Measurements from ENCODE around the gene SMIM45.
A peak's percentile ranks its signal among the peaks of the same experiment; 100 is the strongest.

The SMIM45 gene

DNA sequence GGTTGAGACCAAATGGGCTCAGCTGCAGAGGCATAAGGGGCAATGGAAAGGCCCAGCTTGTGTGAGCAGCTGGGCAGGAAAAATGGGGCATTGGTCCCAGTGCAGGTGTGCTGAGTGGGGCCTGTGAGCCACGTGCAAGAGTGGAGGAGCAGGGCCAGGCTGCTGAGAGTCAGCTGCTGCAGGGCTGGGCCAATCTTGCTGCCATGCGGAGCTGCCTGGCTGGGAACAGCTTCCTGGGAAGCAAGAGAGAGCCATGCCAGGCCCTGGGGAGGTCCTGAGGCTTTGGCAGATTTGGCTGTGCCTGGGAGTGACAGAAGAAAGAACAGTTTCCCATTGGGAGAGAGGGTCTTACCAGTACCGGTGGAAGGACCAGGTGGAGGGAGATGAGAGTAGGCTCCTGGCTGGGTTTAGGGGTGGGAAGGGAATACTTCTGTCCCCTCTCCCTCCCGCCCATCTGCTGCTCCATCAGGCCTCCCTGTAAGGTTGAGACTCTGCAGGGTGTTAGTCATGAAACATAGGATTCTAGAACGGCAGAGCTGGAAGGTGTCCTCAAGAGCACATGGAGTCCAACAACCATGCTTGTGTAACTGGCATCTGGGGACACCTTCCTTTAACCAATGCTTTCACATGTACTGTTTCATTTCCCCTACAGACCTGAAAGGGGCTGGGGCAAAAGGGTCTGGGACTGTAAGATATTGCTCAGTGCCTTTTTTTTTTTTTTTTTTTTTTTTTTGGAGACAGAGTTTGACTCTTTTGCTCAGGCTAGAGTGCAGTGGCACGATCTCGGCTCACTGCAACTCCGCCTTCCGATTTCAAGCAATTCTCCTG is 27.7 kb downstream of the SMIM45 start:
- intact Hi-C loops (cut with DNase I), result no loop called here
- DNase-seq (no peak), ATAC-seq (no peak), FAIRE-seq (no peak)
- Histone ChIP-seq H3K36me3 (no peaks in the 10 kb centered on the region), H3K4me1 (no peaks in the 10 kb centered on the region), H3K27me3 (no peaks in the 10 kb centered on the region), H3K27ac (no peak overlapping the region), H3K4me3 (no peak overlapping the region), H3K9me3 (no peaks in the 10 kb centered on the region)
- WGBS, 2 donors, result 77 to 80% methylated on average over 9 of the region's 9 CpGs
- TF ChIP-seq, protein P1, sequence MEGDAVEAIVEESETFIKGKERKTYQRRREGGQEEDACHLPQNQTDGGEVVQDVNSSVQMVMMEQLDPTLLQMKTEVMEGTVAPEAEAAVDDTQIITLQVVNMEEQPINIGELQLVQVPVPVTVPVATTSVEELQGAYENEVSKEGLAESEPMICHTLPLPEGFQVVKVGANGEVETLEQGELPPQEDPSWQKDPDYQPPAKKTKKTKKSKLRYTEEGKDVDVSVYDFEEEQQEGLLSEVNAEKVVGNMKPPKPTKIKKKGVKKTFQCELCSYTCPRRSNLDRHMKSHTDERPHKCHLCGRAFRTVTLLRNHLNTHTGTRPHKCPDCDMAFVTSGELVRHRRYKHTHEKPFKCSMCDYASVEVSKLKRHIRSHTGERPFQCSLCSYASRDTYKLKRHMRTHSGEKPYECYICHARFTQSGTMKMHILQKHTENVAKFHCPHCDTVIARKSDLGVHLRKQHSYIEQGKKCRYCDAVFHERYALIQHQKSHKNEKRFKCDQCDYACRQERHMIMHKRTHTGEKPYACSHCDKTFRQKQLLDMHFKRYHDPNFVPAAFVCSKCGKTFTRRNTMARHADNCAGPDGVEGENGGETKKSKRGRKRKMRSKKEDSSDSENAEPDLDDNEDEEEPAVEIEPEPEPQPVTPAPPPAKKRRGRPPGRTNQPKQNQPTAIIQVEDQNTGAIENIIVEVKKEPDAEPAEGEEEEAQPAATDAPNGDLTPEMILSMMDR (IDR thresholded peaks at IDR 0.05), result no peak

DNA sequence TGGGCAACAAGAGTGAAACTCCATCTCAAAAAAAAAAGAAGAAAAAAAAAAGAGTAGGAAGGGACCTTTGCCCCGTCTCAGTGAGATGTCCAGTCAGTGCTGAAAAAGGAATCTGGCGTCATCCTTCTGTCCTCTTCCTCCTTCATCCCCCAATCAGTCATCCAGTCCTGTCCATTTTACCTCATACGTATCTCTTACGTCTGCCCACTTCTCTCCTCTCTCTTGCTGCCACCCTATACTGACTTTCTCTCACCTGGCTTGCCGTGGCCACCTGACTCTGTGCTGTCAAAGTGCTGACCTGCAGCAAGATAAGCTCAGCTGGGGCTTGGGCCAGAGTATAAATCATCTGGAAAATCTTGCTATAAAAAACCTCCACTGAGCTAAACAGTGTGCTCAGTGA is 30.9 kb downstream of the SMIM45 start:
- 42 to 58% methylated on average over 5 of the region's 5 CpGs for WGBS, 2 donors
- H3K36me3 ChIP-seq, result no peaks in the 10 kb centered on the region
- no peak overlapping the region for H3K27ac ChIP-seq
- H3K9me3 ChIP-seq, result no peaks in the 10 kb centered on the region
- DNase-seq, result no peak
- ATAC-seq, result peak in 3 of 4 donors; percentile 52 to 79 (median 67)
- no peaks in the 10 kb centered on the region for H3K27me3 ChIP-seq
- intact Hi-C loops (cut with DNase I), result no loop called here
- TF ChIP-seq, protein P1 (IDR thresholded peaks at IDR 0.05), result no peak
- H3K4me3 ChIP-seq, result no peak overlapping the region
- H3K4me1 ChIP-seq, result no peaks in the 10 kb centered on the region
- no peak for FAIRE-seq

DNA sequence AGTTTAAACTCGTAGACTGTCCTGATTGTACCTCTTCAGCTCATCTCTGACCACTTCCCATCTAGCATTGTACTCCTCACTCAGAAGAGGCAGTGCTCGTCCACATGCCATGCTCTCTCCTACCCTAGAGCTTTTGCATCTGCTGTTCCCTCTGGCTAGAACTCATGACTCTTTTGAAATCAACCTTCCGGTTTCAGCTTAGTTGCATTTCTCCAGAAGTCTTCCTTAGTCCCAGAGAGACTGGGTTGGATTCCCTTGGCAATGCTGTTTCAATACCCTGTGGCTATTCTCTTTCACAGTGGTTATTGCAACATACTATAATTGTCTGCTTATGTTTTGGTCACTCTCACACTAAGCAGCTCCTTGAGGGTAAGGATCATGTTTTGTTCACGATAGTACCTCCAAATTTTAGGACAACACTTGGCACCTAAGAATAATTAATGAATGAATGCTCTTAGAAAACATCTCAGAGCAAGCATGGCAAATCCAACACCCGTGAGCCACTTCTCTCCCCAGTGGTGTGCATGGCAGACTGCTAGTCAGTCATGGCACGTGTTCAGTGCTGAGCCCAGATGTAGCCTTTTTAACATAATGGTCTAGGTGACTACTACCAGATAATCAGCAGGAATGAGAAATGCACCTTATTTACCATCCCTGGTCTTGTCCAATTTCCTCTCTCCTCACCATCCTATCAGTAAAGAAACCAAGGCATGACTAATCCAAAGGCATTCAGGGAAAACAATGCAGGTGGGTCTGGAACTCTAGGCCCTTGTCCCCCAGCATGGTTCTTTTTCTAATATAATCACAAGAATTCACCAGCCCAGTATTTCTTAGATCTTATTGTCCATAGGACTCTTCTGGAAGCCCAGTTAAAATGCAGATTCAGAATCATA is 31.8 kb downstream of the SMIM45 start:
- FAIRE-seq (no peak), DNase-seq (no peak)

DNA sequence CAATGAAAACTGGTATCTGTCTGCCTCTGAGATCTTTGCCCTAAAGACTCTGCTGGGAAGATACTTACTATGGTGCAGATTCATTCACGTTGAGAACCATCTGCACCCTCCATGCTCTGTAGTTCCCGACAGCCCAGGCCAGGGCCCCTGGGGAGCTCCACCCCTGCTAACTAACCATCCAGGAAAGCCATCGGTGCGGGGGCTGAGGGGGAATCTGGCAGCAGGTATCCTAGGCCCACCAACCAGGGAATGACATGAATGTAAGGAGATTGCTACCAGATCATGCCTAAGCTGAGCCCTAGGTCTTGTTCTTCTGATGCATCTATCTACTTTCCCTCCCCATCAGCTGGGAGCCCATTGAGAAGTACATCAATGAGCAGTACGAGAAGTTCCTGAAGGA is 35.3 kb downstream of the SMIM45 start:
- FAIRE-seq (no peak), DNase-seq (no peak), ATAC-seq (no peak)
- Histone ChIP-seq H3K36me3 (no peaks in the 10 kb centered on the region), H3K27me3 (no peaks in the 10 kb centered on the region), H3K9me3 (no peaks in the 10 kb centered on the region), H3K27ac (no peak overlapping the region), H3K4me3 (no peak overlapping the region), H3K4me1 (no peaks in the 10 kb centered on the region)
- WGBS, 2 donors, result 86 to 91% methylated on average over 5 of the region's 5 CpGs
- TF ChIP-seq, protein P1 (IDR thresholded peaks at IDR 0.05), result no peak
- intact Hi-C loops (cut with DNase I), result no loop called here

More for the DNA sequence above, 31.8 kb downstream of the SMIM45 start:
- no peak overlapping the region for H3K4me3 ChIP-seq
- WGBS, 2 donors, result 68 to 73% methylated on average over 6 of the region's 6 CpGs
- no peaks in the 10 kb centered on the region for H3K27me3 ChIP-seq
- peak in 2 of 4 donors; percentile 49 to 53 for ATAC-seq
- no peaks in the 10 kb centered on the region for H3K9me3 ChIP-seq
- H3K4me1 ChIP-seq, result no peaks in the 10 kb centered on the region
- H3K27ac ChIP-seq, result no peak overlapping the region
- H3K36me3 ChIP-seq, result no peaks in the 10 kb centered on the region
- intact Hi-C loops (cut with DNase I), result no loop called here
- TF ChIP-seq, protein P1 (IDR thresholded peaks at IDR 0.05), result no peak
